K562 (cell line): ENCODE measurements around the gene ASIC1. TPM values are rescaled to one million over a fixed set of nuclear protein-coding genes. Genes with fewer than 3 reads are reported as not detected.

Source experiments
- ATAC-seq: fragments of 200-7000 bp; cut with Tn5 transposase; 3 replicates; pipeline ENCODE4 v1.9.1; 2020; ENCODE audit warnings: moderate library complexity
- BruUV-seq: library from RNA; stranded (reverse); fragments of 400-500 nt; replicated peaks from 2 replicates; lab custom pipeline; 2021; lab: Mats Ljungman, UMichigan
- CTCF ChIA-PET: fragments of 300-600 bp; formaldehyde crosslinking; extraction: SDS; loops from one replicate; lab custom pipeline; 2021; ENCODE audit warnings: low intra/inter-chr PET ratio; lab: Yijun Ruan, JAX
- POLR2A ChIA-PET: fragments of 300-600, 350-650 bp; sonication (Branson Sonifier 250); formaldehyde crosslinking; extraction: SDS; loops from one replicate; lab custom pipeline; 2021; ENCODE audit warnings: antibody characterized with exemption, inconsistent platforms; lab: Yijun Ruan, JAX
- DNase-seq, 4 experiments: peaks; one replicate each; pipeline versions ENCODE4 v3.0.0 to v3.0.0-alpha.2; 2011 to 2018; ENCODE audit warnings: low spot score in 3 of 4, mixed read lengths in 3 of 4; ENCODE audit errors: extremely low read depth in 1 of 4
- FAIRE-seq: peaks from 2 replicates; lab custom pipeline; 2011; peaks lifted over from hg19 to GRCh38; lab: Jason Lieb, UNC
- H2AFZ ChIP-seq: 2 replicates; pipeline ENCODE4 v1.6.0; 2011; ENCODE audit warnings: low read depth, low read length, control low read depth, inconsistent platforms
- H3K27ac ChIP-seq: fragments of 200-600 bp; 3 replicates; pipeline ENCODE4 v1.8.0; 2011; ENCODE audit warnings: low read depth, mild to moderate bottlenecking, control low read depth, inconsistent platforms, low read length, moderate library complexity, mixed read lengths; ENCODE audit errors: extremely low read depth
- H3K27me3 ChIP-seq, 2 experiments: fragments of 300-600 bp in 1 of 2; 2 replicates in 1 of 2; 3 replicates in 1 of 2; pipeline versions ENCODE4 v1.6.0 to v1.8.0; 2011; ENCODE audit warnings: inconsistent platforms in 2 of 2, low read length in 2 of 2, mild to moderate bottlenecking in 1 of 2, mixed read lengths in 1 of 2, moderate library complexity in 1 of 2; ENCODE audit not compliant: control insufficient read depth in 2 of 2, insufficient read depth in 2 of 2
- H3K36me3 ChIP-seq: fragments of 300-600 bp; 3 replicates; pipeline ENCODE4 v1.8.0; 2011; ENCODE audit warnings: mild to moderate bottlenecking, low read length, inconsistent platforms; ENCODE audit not compliant: control insufficient read depth, insufficient read depth
- H3K4me1 ChIP-seq, 2 experiments: fragments of 200-600 bp in 1 of 2; replicated peaks in 1 of 2; 2 replicates in 1 of 2; 3 replicates in 1 of 2; pipeline versions ENCODE4 v1.5.1 to v1.8.0; 2011; ENCODE audit warnings: inconsistent platforms in 2 of 2, low read length in 2 of 2, mild to moderate bottlenecking in 1 of 2, mixed read lengths in 1 of 2, moderate library complexity in 1 of 2; ENCODE audit not compliant: control insufficient read depth in 2 of 2, insufficient read depth in 2 of 2
- H3K4me2 ChIP-seq: 2 replicates; pipeline ENCODE4 v1.6.1; 2011; ENCODE audit warnings: low read length, control low read depth, inconsistent platforms, mixed read lengths; ENCODE audit not compliant: insufficient read depth
- H3K4me3 ChIP-seq: fragments of 200-600 bp; sonication (generic), shearing (Covaris generic); 2 replicates; pipeline ENCODE4 v1.5.1; 2016; ENCODE audit warnings: control low read depth, inconsistent platforms
- H3K79me2 ChIP-seq: fragments of 200-600 bp; 3 replicates; pipeline ENCODE4 v1.8.0; 2011; ENCODE audit warnings: low read length, inconsistent platforms; ENCODE audit not compliant: control insufficient read depth, insufficient read depth
- H3K9ac ChIP-seq, 2 experiments: 2 replicates each; pipeline versions ENCODE4 v1.6.0 to v1.6.1; 2011; ENCODE audit warnings: low read depth in 2 of 2, low read length in 2 of 2, control low read depth in 1 of 2, inconsistent platforms in 1 of 2, mild to moderate bottlenecking in 1 of 2, mixed read lengths in 1 of 2; ENCODE audit not compliant: insufficient read depth in 1 of 2
- H3K9me1 ChIP-seq: one replicate; pipeline ENCODE4 v1.6.0; 2011; ENCODE audit warnings: inconsistent platforms, mild to moderate bottlenecking, low read length, moderate library complexity; ENCODE audit not compliant: control insufficient read depth, insufficient read depth
- H3K9me3 ChIP-seq: replicated peaks from 2 replicates; pipeline ENCODE4 v1.5.1; 2011; ENCODE audit warnings: low read depth, low read length, inconsistent platforms; ENCODE audit not compliant: control insufficient read depth, insufficient read depth
- H4K20me1 ChIP-seq: replicated peaks from 2 replicates; pipeline ENCODE4 v1.6.1; 2011; ENCODE audit warnings: low read length, inconsistent platforms, mixed read lengths; ENCODE audit not compliant: control insufficient read depth, insufficient read depth
- CBFA2T3 ChIP-seq: fragments of 450-650 bp; IDR thresholded peaks from 2 replicates; pipeline ENCODE4 v1.6.1; 2017
- EP300 ChIP-seq: IDR thresholded peaks from 2 replicates; pipeline ENCODE4 v1.6.1; 2012; ENCODE audit warnings: low read length, improper control_type of control experiment
- ETV1 ChIP-seq: fragments of 450-650 bp; conservative IDR thresholded peaks from 2 replicates; pipeline ENCODE4 v1.6.1; 2016; ENCODE audit warnings: missing genetic modification characterization, control low read depth, low read depth, missing compliant biosample characterization
- RFX7 ChIP-seq: fragments of 250-450 bp; sonication (Bioruptor Pico); IDR thresholded peaks from 2 replicates; pipeline ENCODE4 v1.5.1; 2021; ENCODE audit warnings: mild to moderate bottlenecking
- SUPT5H ChIP-seq: fragments of 450-650 bp; IDR thresholded peaks from 2 replicates; pipeline ENCODE4 v1.6.1; 2016
- TBP ChIP-seq: optimal IDR thresholded peaks from 2 replicates; pipeline ENCODE3; 2011; ENCODE audit warnings: low read depth, low read length, improper control_type of control experiment
- TFAP4 ChIP-seq: sonication (generic); formaldehyde crosslinking; IDR thresholded peaks from 2 replicates; pipeline ENCODE4 v1.8.0; 2022; ENCODE audit warnings: missing genetic modification reagents, mild to moderate bottlenecking, moderate library complexity, borderline replicate concordance
- ZBTB33 ChIP-seq: sonication (generic); formaldehyde crosslinking; IDR thresholded peaks from 2 replicates; pipeline ENCODE4 v1.8.1; 2023; ENCODE audit warnings: mild to moderate bottlenecking, missing genetic modification reagents
- ZNF143 ChIP-seq: sonication (generic); formaldehyde crosslinking; IDR thresholded peaks from 2 replicates; pipeline ENCODE4 v1.9.0; 2022; ENCODE audit warnings: mild to moderate bottlenecking, missing genetic modification reagents
- ZNF175 ChIP-seq: fragments of 200-800 bp; sonication (Bioruptor generic); IDR thresholded peaks from 2 replicates; pipeline ENCODE4 v1.6.1; 2016; ENCODE audit warnings: low read depth, mild to moderate bottlenecking, missing genetic modification characterization, missing compliant biosample characterization
- ZNF436 ChIP-seq: fragments of 250-450, 450-650 bp; sonication (Bioruptor Pico); formaldehyde crosslinking; IDR thresholded peaks from 2 replicates; pipeline ENCODE4 v1.7.0; 2020; ENCODE audit warnings: mild to moderate bottlenecking
- WGBS: fragments of 100-300 bp; shearing (Covaris generic); methylation state at CpG from one replicate; pipeline ENCODE4 v1.1.6; 2016; ENCODE audit warnings: low coverage, mixed read lengths; ENCODE audit not compliant: insufficient coverage; ENCODE audit errors: missing lambda C conversion rate; 5-methylcytosine and 5-hydroxymethylcytosine counted together
- in situ Hi-C: fragments of 300-500 bp; cut with MboI; formaldehyde crosslinking; loops from 4 replicates; pipeline ENCODE4 v1.15.0; 2018; ENCODE audit warnings: inconsistent platforms, mixed read lengths
- intact Hi-C: fragments of 100-400 bp; cut with micrococcal nuclease; formaldehyde crosslinking; loops from 2 replicates; pipeline ENCODE4 v1.14.2; 2022
- polyA plus RNA-seq, 8 experiments: library from polyadenylated mRNA; depleted of rRNA in 4 of 8; stranded (reverse) in 5 of 8; unstranded in 3 of 8; fragments of >200 nt; fragmentation: Nextera tagmentation in 2 of 8; fragmentation: Illumina TruSeq in 1 of 8; extraction: Ambion mirVana in 2 of 8; extraction: Trizol in 1 of 8; gene quantifications; 2 replicates each; pipeline versions ENCODE4 v1.2.1 to v1.2.3, GENCODE V29; 2011 to 2014; ENCODE audit warnings: inconsistent platforms in 1 of 8, missing spikeins in 1 of 8
- total RNA-seq, 7 experiments: library from RNA; depleted of rRNA in 6 of 7; stranded (reverse); fragments of >200 nt in 6 of 7; fragmentation: Illumina TruSeq in 2 of 7; extraction: Trizol in 2 of 7; gene quantifications; 2 replicates each; pipeline versions ENCODE4 v1.2.1 to v1.2.3, GENCODE V29; 2011 to 2021; ENCODE audit warnings: low replicate concordance in 1 of 7

ASIC1 gene
- total and polyA plus RNA-seq, 9 of the 15 experiments (the other 6 are each of a cell fraction or from before 2014, with no cell fraction given) = 0.01 to 1.7 (median 0.45) TPM

- peaks cover 11 to 68% of the 10 kb centered on the region in 2 experiments; a peak in 4 of 5 replicates for H3K27me3 ChIP-seq
- H3K4me1 ChIP-seq = peaks cover 0 to 20% of the 10 kb centered on the region in 2 experiments; a peak in 3 of 5 replicates
- no peaks in the 10 kb centered on the region for H3K9me3 ChIP-seq
- in situ Hi-C loops = no loop called here
- H2AFZ ChIP-seq = no peak overlapping the region
- ATAC-seq (no peak), FAIRE-seq (no peak), DNase-seq (no peak)
- TF ChIP-seq RFX7 (CRISPR knock-in tag) = no peak
- no TSS peak for BruUV-seq
- peaks cover 9% of the 10 kb centered on the region for H4K20me1 ChIP-seq
- H3K9me1 ChIP-seq = no peaks in the 10 kb centered on the region
- H3K4me3 ChIP-seq = no peak overlapping the region
- WGBS = 7% methylated on average over 6 of the region's 6 CpGs
- CTCF ChIA-PET = no interaction called here
- no peaks in the 10 kb centered on the region for H3K36me3 ChIP-seq
- H3K9ac ChIP-seq = no peak overlapping the region
- POLR2A ChIA-PET = interaction anchor here (1.0 kb wide), 1 partner anchor 105 kb away, joined by 3 read pairs; the partner anchor contains the start of gene CERS5
- no peak overlapping the region for H3K4me2 ChIP-seq
- H3K27ac ChIP-seq = no peak overlapping the region
- intact Hi-C loops = no loop called here
- H3K79me2 ChIP-seq = no peaks in the 10 kb centered on the region
Measured at GRCh38 chr12:50061946-50062686, 4.7 kb downstream of the ASIC1 start.

DNA sequence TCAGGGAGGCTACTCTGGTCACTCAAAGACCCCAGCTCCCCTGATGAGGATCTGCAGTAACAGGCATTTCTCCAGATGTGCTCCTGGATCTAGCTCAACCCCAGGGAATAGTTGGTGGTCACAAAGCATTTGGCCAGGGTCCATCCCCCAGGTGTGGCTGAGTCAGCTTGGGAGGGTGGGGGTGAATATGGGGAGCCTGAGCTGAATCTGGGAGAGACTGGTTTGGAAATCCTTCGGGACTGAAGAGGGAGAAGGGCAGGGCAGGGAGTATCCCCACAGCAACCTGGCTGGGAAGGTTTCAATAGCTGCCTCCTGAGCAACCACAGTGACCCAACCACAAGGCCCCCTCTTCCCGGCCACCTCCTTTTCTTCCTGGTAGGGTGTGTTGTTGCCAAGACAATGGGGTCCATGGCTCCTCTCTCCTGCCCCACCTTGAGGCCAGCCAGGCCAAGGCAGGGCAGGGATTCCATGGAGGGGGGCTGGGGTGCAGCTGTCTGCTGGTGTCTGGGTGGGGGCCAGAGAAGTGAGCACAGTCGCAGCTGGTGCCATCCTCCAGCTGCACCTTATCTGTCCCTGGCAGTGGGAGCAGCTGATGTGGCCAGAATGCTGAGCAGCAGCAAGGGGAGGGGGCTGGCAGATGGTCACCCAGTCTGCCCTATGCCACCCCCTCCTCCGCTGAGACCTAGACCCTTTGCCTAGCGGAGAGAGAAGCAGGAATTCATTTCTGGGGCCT, 5.5 kb downstream of the ASIC1 start:
- ChIA-PET POLR2A (no interaction called here), CTCF (no interaction called here)
- Histone ChIP-seq H3K79me2 (no peaks in the 10 kb centered on the region), H3K4me1 (peaks cover 0 to 12% of the 10 kb centered on the region in 2 experiments; a peak in 3 of 5 replicates), H3K9me1 (no peaks in the 10 kb centered on the region), H3K36me3 (no peaks in the 10 kb centered on the region), H3K9me3 (no peaks in the 10 kb centered on the region), H3K4me3 (no peak overlapping the region), H3K27me3 (peaks cover 11 to 67% of the 10 kb centered on the region in 2 experiments; a peak in 4 of 5 replicates), H3K27ac (no peak overlapping the region), H2AFZ (no peak overlapping the region), H3K9ac (no peak overlapping the region), H3K4me2 (no peak overlapping the region), H4K20me1 (peaks cover 9% of the 10 kb centered on the region; the same call in 1 of the 2 replicates)
- 3% methylated on average over 5 of the region's 5 CpGs for WGBS
- in situ Hi-C loops = no loop called here
- intact Hi-C loops = no loop called here
- DNase-seq (no peak), FAIRE-seq (no peak), ATAC-seq (no peak)
- no TSS peak for BruUV-seq
- TF ChIP-seq EP300 (no peak), CBFA2T3 (peak; percentile 44; the same call in 1 of the 2 replicates), TBP (no peak), ETV1 (tag) (no peak), TFAP4 (peak; percentile 50; the same call in 1 of the 2 replicates), ZBTB33 (CRISPR knock-in tag) (no peak), SUPT5H (no peak), ZNF175 (CRISPR knock-in tag) (no peak), ZNF436 (CRISPR knock-in tag) (no peak), ZNF143 (CRISPR knock-in tag) (no peak)
